PC-3 (cell line): ENCODE data around the gene ARHGAP26.

Experiments used
- CTCF ChIP-seq: fragments of 300-600 bp; sonication (generic); conservative IDR thresholded peaks from 2 replicates; pipeline ENCODE4 v1.5.1; 2017; ENCODE audit warnings: antibody characterized with exemption, low read depth, mild to moderate bottlenecking, low read length
- EZH2 ChIP-seq: fragments of 300-600 bp; sonication (generic); IDR thresholded peaks from one replicate; pipeline ENCODE4 v1.6.1; 2017; ENCODE audit warnings: antibody characterized with exemption, mild to moderate bottlenecking, low read length; ENCODE audit not compliant: unreplicated experiment

GRCh38 chr5:142872217-142872616, 102.0 kb downstream of the ARHGAP26 start:
- TF ChIP-seq EZH2, result no peak
- no peak for TF ChIP-seq CTCF
